Peyer's patch (tissue), 4 donors: ENCODE results near the gene SF3B2. TPM values are rescaled to one million over a fixed set of nuclear protein-coding genes. Genes with fewer than 3 reads are reported as not detected.

ENCODE experiments used
- DNase-seq, 3 donors: peaks; one replicate each; pipeline ENCODE4 v3.0.0-alpha.2; 2017 to 2019
- H3K27ac ChIP-seq, 4 donors: fragments of 200-600 bp; sonication (generic); one replicate each; pipeline ENCODE4 v1.5.1; 2016 to 2019
- H3K27me3 ChIP-seq, 2 donors: fragments of 200-600 bp; sonication (generic); one replicate each; pipeline ENCODE4 v1.5.1; 2019
- H3K36me3 ChIP-seq, 3 donors: fragments of 200-600 bp; sonication (generic); one replicate each; pipeline ENCODE4 v1.5.1; 2016 to 2019
- H3K4me1 ChIP-seq, 4 donors: fragments of 200-600 bp; sonication (generic); one replicate each; pipeline ENCODE4 v1.5.1; 2016 to 2019
- H3K4me3 ChIP-seq, 4 donors: fragments of 200-600 bp; sonication (generic); 1 replicate in 3 of 4; 2 replicates in 1 of 4; pipeline ENCODE4 v1.5.1; 2016 to 2019; ENCODE audit warnings: mild to moderate bottlenecking in 1 of 4
- H3K9me3 ChIP-seq, 4 donors: fragments of 200-600 bp; sonication (generic); one replicate each; pipeline ENCODE4 v1.5.1; 2016 to 2019; ENCODE audit warnings: mild to moderate bottlenecking in 1 of 4
- CTCF ChIP-seq, 6 experiments: fragments of 450-650 bp in 4 of 6; fragments of 200-600 bp in 2 of 6; sonication (generic) in 1 of 6; IDR thresholded peaks; one replicate each; pipeline ENCODE4 v1.5.1; 2017 to 2019; ENCODE audit warnings: antibody characterized with exemption in 6 of 6, mild to moderate bottlenecking in 3 of 6, moderate library complexity in 1 of 6
- POLR2A ChIP-seq, 2 donors: fragments of 450-650 bp; IDR thresholded peaks; one replicate each; pipeline ENCODE4 v1.5.1; 2017; ENCODE audit warnings: antibody characterized with exemption in 2 of 2, mild to moderate bottlenecking in 2 of 2, moderate library complexity in 2 of 2
- total RNA-seq, 4 donors: library from RNA; depleted of rRNA; stranded (reverse); fragments of >200 nt; gene quantifications; one replicate each; pipeline ENCODE4 v1.1.0, GENCODE V29; 2016

SF3B2 gene
- total RNA-seq, 4 donors from 2014 or later: 127 to 340 (median 171) TPM

GRCh38 chr11:66081505-66081904 is 29.3 kb downstream of the SF3B2 start:
- Histone ChIP-seq H3K4me1 (peaks cover 0 to 44% (median 25%) of the 10 kb centered on the region in 4 donors), H3K4me3 (no peak overlapping the region), H3K9me3 (no peaks in the 10 kb centered on the region), H3K27me3 (no peaks in the 10 kb centered on the region), H3K36me3 (no peaks in the 10 kb centered on the region), H3K27ac (peak overlapping the region; percentile 48 to 75 (median 72))
- TF ChIP-seq CTCF (IDR thresholded peaks at IDR 0.05): no peak
- TF ChIP-seq POLR2A (IDR thresholded peaks at IDR 0.05): no peak
- peak in 2 of 3 donors; percentile 91 to 94 for DNase-seq

- H3K27me3 ChIP-seq: no peaks in the 10 kb centered on the region
- peak in 1 of 3 donors; percentile 15 for DNase-seq
- no peaks in the 10 kb centered on the region for H3K36me3 ChIP-seq
- peaks cover 0 to 44% (median 25%) of the 10 kb centered on the region in 4 donors for H3K4me1 ChIP-seq
- no peak for TF ChIP-seq CTCF (IDR thresholded peaks at IDR 0.05)
- peak overlapping the region in 1 of 4 donors; percentile 75 for H3K27ac ChIP-seq
- no peaks in the 10 kb centered on the region for H3K9me3 ChIP-seq
- no peak overlapping the region for H3K4me3 ChIP-seq
These were observed 31.0 kb downstream of the SF3B2 start for GRCh38 chr11:66082946-66083698.

- peaks cover 0 to 44% (median 25%) of the 10 kb centered on the region in 4 donors for H3K4me1 ChIP-seq
- H3K36me3 ChIP-seq: no peaks in the 10 kb centered on the region
These were observed 31.6 kb downstream of the SF3B2 start for GRCh38 chr11:66083767-66084166.

GRCh38 chr11:66084821-66085475 is 32.8 kb downstream of the SF3B2 start:
- peak in 1 of 3 donors; percentile 3 for DNase-seq
- H3K4me1 ChIP-seq: peaks cover 0 to 41% (median 24%) of the 10 kb centered on the region in 4 donors
- no peaks in the 10 kb centered on the region for H3K9me3 ChIP-seq
- H3K4me3 ChIP-seq: no peak overlapping the region
- no peaks in the 10 kb centered on the region for H3K27me3 ChIP-seq
- TF ChIP-seq CTCF (IDR thresholded peaks at IDR 0.05) (no peak), POLR2A (IDR thresholded peaks at IDR 0.05) (no peak)
- H3K36me3 ChIP-seq: no peaks in the 10 kb centered on the region
- H3K27ac ChIP-seq: no peak overlapping the region

More at GRCh38 chr11:66083767-66084166, 31.6 kb downstream of the SF3B2 start:
- TF ChIP-seq POLR2A (IDR thresholded peaks at IDR 0.05): no peak
- H3K27ac ChIP-seq: peak overlapping the region in 1 of 4 donors; percentile 43
- no peak for DNase-seq
- H3K4me3 ChIP-seq: no peak overlapping the region
- no peaks in the 10 kb centered on the region for H3K9me3 ChIP-seq
- H3K27me3 ChIP-seq: no peaks in the 10 kb centered on the region

GRCh38 chr11:66087148-66087908 is 35.2 kb downstream of the SF3B2 start:
- peak in 1 of 3 donors; percentile 15 for DNase-seq
- Histone ChIP-seq H3K27me3 (no peaks in the 10 kb centered on the region), H3K4me3 (no peak overlapping the region), H3K9me3 (no peaks in the 10 kb centered on the region), H3K36me3 (no peaks in the 10 kb centered on the region), H3K4me1 (peaks cover 0 to 20% (median 8%) of the 10 kb centered on the region in 4 donors), H3K27ac (peak overlapping the region in 1 of 4 donors; percentile 46)
- TF ChIP-seq CTCF (IDR thresholded peaks at IDR 0.05): no peak
- no peak for TF ChIP-seq POLR2A (IDR thresholded peaks at IDR 0.05)
